GM12878 (cell line): ENCODE measurements around the gene CPLX1. TPM values are rescaled to one million over a fixed set of nuclear protein-coding genes. Genes with fewer than 3 reads are reported as not detected.

Experiments used
- ATAC-seq: fragments of 200-7000 bp; cut with Tn5 transposase; 3 replicates; pipeline ENCODE4 v1.9.1; 2020; ENCODE audit warnings: mild to moderate bottlenecking, moderate library complexity
- BruUV-seq: library from RNA; stranded (reverse); fragments of 400-500 nt; replicated peaks from 2 replicates; lab custom pipeline; 2021; lab: Mats Ljungman, UMichigan
- CTCF ChIA-PET: fragments of 300-600 bp; sonication (Branson Sonifier 250); formaldehyde crosslinking; extraction: SDS; loops from one replicate; lab custom pipeline; 2021; ENCODE audit warnings: inconsistent platforms; lab: Yijun Ruan, JAX
- POLR2A ChIA-PET: fragments of 350-600 bp; formaldehyde crosslinking; extraction: SDS; loops from one replicate; lab custom pipeline; 2021; ENCODE audit warnings: inconsistent platforms; lab: Charles Lee
- RAD21 ChIA-PET: fragments of 300-600 bp; sonication (Branson Sonifier 250); formaldehyde crosslinking; loops from one replicate; lab custom pipeline; 2023; ENCODE audit warnings: antibody characterized with exemption; ENCODE audit not compliant: unreplicated experiment; lab: Charles Lee
- SMC1A ChIA-PET: fragments of 300-600 bp; sonication (Branson Sonifier 250); formaldehyde crosslinking; loops from one replicate; lab custom pipeline; 2023; ENCODE audit not compliant: unreplicated experiment, uncharacterized antibody; lab: Charles Lee
- DNase-seq: peaks from one replicate; pipeline ENCODE4 v3.0.0-alpha.2; 2011; ENCODE audit warnings: low read depth, low spot score
- FAIRE-seq: peaks from 3 replicates; lab custom pipeline; 2011; peaks lifted over from hg19 to GRCh38; lab: Jason Lieb, UNC
- H2AFZ ChIP-seq: 2 replicates; pipeline ENCODE4 v1.6.0; 2011; ENCODE audit warnings: low read depth, low read length, control low read depth; ENCODE audit not compliant: control insufficient read depth
- H3K27ac ChIP-seq: 2 replicates; pipeline ENCODE4 v1.5.1; 2011; ENCODE audit warnings: control low read depth; ENCODE audit not compliant: control insufficient read depth, insufficient read depth
- H3K27me3 ChIP-seq, 2 experiments: replicated peaks in 1 of 2; 2 replicates each; pipeline versions ENCODE4 v1.6.0 to v1.6.1; 2011; ENCODE audit warnings: low read length in 1 of 2; ENCODE audit not compliant: control insufficient read depth in 2 of 2, insufficient read depth in 2 of 2
- H3K36me3 ChIP-seq, 2 experiments: 2 replicates each; pipeline ENCODE4 v1.5.1; 2011; ENCODE audit warnings: low read length in 1 of 2; ENCODE audit not compliant: control insufficient read depth in 2 of 2, insufficient read depth in 2 of 2
- H3K4me1 ChIP-seq: 2 replicates; pipeline ENCODE4 v1.6.1; 2011; ENCODE audit warnings: mild to moderate bottlenecking, low read length, moderate library complexity, mixed read lengths; ENCODE audit not compliant: control insufficient read depth, insufficient read depth
- H3K4me2 ChIP-seq: 2 replicates; pipeline ENCODE4 v1.6.0; 2011; ENCODE audit warnings: control low read depth; ENCODE audit not compliant: control insufficient read depth, insufficient read depth
- H3K4me3 ChIP-seq: fragments of 200-600 bp; sonication (generic); 2 replicates; pipeline ENCODE4 v1.5.1; 2016
- H3K79me2 ChIP-seq: 2 replicates; pipeline ENCODE4 v1.6.0; 2011; ENCODE audit warnings: low read length; ENCODE audit not compliant: control insufficient read depth, insufficient read depth
- H3K9ac ChIP-seq: 2 replicates; pipeline ENCODE4 v1.8.0; 2011; ENCODE audit warnings: low read length, control low read depth, mixed read lengths; ENCODE audit not compliant: control insufficient read depth, insufficient read depth
- H3K9me3 ChIP-seq: replicated peaks from 3 replicates; pipeline ENCODE4 v1.5.1; 2011; ENCODE audit warnings: mild to moderate bottlenecking, low read length; ENCODE audit not compliant: control insufficient read depth, insufficient read depth
- H4K20me1 ChIP-seq: 2 replicates; pipeline ENCODE4 v1.6.0; 2011; ENCODE audit not compliant: control insufficient read depth, insufficient read depth
- NFYB ChIP-seq: IDR thresholded peaks from 2 replicates; pipeline ENCODE4 v1.6.1; 2011; ENCODE audit warnings: low read depth, mild to moderate bottlenecking, low read length, improper control_type of control experiment, moderate library complexity; ENCODE audit not compliant: insufficient read depth
- NR2C1 ChIP-seq: fragments of 450-650 bp; IDR thresholded peaks from 2 replicates; pipeline ENCODE4 v1.6.1; 2017; ENCODE audit warnings: antibody characterized with exemption, mild to moderate bottlenecking, moderate library complexity
- POLR2AphosphoS5 ChIP-seq: IDR thresholded peaks from 2 replicates; pipeline ENCODE4 v1.6.1; 2011; ENCODE audit warnings: mild to moderate bottlenecking, low read length, inconsistent platforms
- RFX5 ChIP-seq: IDR thresholded peaks from 2 replicates; pipeline ENCODE4 v1.6.1; 2011; ENCODE audit warnings: low read depth, low read length, improper control_type of control experiment
- WGBS: methylation state at CpG from one replicate; pipeline ENCODE4 v1.1.6; 2016; ENCODE audit warnings: low lambda C conversion rate; ENCODE audit not compliant: insufficient replicate concordance, insufficient coverage; ENCODE audit errors: missing lambda C conversion rate; 5-methylcytosine and 5-hydroxymethylcytosine counted together
- in situ Hi-C: fragments of 300-500 bp; cut with MboI; formaldehyde crosslinking; loops from 9 replicates; pipeline ENCODE4 v1.14.3; 2018; ENCODE audit warnings: mixed read lengths
- intact Hi-C: fragments of 100-400 bp; cut with micrococcal nuclease; formaldehyde crosslinking; loops from one replicate; pipeline ENCODE4 v1.14.2; 2022; ENCODE audit not compliant: unreplicated experiment
- polyA plus RNA-seq, 11 experiments: library from polyadenylated mRNA; depleted of rRNA in 4 of 11; unstranded in 6 of 11; stranded (reverse) in 5 of 11; fragments of >200 nt; fragmentation: Nextera tagmentation in 4 of 11; fragmentation: Illumina TruSeq in 1 of 11; extraction: Ambion mirVana in 4 of 11; extraction: Trizol in 1 of 11; gene quantifications; 1 replicate in 1 of 11; 2 replicates in 10 of 11; pipeline versions ENCODE4 v1.2.1 to v1.2.3, GENCODE V29; 2011 to 2016; ENCODE audit warnings: inconsistent platforms in 2 of 11, missing spikeins in 2 of 11, low read depth in 1 of 11
- total RNA-seq, 4 experiments: library from RNA; depleted of rRNA in 3 of 4; stranded (reverse); fragments of >200 nt in 3 of 4; fragmentation: Illumina TruSeq in 1 of 4; extraction: Trizol in 1 of 4; gene quantifications; 2 replicates each; pipeline versions ENCODE4 v1.2.1 to v1.2.3, GENCODE V29; 2013 to 2021
- TF ChIP-seq, protein P1 (sequence below): IDR thresholded peaks from 2 replicates; pipeline ENCODE4 v1.6.1; 2011; ENCODE audit warnings: borderline replicate concordance, low read depth, mild to moderate bottlenecking, moderate library complexity, low read length; ENCODE audit not compliant: insufficient read depth, poor library complexity, severe bottlenecking
- TF ChIP-seq, protein P2 (sequence below): fragments of 150-350 bp; IDR thresholded peaks from 2 replicates; pipeline ENCODE4 v1.6.1; 2014; ENCODE audit warnings: mild to moderate bottlenecking, low read depth, low read length

The CPLX1 gene
- total and polyA plus RNA-seq, 10 of the 15 experiments (the other 5 are each of a cell fraction or from before 2014, with no cell fraction given), result 0.04 to 1.2 (median 0.13) TPM; not detected in 5

DNA sequence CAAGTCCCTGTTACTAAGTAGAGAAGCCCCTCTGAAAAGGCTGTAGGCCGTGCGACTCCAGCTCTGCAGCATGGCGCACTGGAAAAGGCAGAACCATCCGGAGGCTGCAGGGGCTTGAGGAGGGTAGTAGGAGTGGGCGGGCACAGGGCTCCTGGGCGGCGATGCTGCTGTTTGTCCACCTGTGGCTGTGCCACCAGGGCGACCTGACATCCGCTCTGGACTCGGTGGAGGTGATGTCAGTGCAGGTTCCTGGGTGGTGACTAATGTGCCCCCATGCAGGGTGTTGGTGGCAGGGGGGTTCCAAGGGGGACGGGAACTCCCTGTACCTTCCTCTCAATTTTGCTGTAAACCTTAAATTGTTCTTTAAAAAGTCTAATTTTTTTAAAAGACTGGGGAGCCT lies 62.0 kb downstream of the CPLX1 start:
- intact Hi-C loops, result no loop called here
- BruUV-seq, result no TSS peak
- POLR2A ChIA-PET, result no interaction called here
- CTCF ChIA-PET, result no interaction called here
- H3K4me2 ChIP-seq, result no peak overlapping the region
- no peaks in the 10 kb centered on the region for H3K27me3 ChIP-seq
- no peak for DNase-seq
- SMC1A ChIA-PET, result no interaction called here
- H2AFZ ChIP-seq, result no peak overlapping the region
- no peaks in the 10 kb centered on the region for H3K4me1 ChIP-seq
- H3K9me3 ChIP-seq, result no peaks in the 10 kb centered on the region
- no peak overlapping the region for H3K4me3 ChIP-seq
- 84% methylated on average over 11 of the region's 11 CpGs for WGBS
- no peak overlapping the region for H3K27ac ChIP-seq
- H3K36me3 ChIP-seq, result peaks cover 14 to 23% of the 10 kb centered on the region in 2 experiments
- H3K9ac ChIP-seq, result no peak overlapping the region
- RAD21 ChIA-PET, result no interaction called here
- no peaks in the 10 kb centered on the region; the same call in 1 of the 2 replicates for H4K20me1 ChIP-seq
- no peaks in the 10 kb centered on the region for H3K79me2 ChIP-seq
- TF ChIP-seq, protein P1, sequence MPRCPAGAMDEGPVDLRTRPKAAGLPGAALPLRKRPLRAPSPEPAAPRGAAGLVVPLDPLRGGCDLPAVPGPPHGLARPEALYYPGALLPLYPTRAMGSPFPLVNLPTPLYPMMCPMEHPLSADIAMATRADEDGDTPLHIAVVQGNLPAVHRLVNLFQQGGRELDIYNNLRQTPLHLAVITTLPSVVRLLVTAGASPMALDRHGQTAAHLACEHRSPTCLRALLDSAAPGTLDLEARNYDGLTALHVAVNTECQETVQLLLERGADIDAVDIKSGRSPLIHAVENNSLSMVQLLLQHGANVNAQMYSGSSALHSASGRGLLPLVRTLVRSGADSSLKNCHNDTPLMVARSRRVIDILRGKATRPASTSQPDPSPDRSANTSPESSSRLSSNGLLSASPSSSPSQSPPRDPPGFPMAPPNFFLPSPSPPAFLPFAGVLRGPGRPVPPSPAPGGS, result peak; percentile 37
- TF ChIP-seq, protein P2, sequence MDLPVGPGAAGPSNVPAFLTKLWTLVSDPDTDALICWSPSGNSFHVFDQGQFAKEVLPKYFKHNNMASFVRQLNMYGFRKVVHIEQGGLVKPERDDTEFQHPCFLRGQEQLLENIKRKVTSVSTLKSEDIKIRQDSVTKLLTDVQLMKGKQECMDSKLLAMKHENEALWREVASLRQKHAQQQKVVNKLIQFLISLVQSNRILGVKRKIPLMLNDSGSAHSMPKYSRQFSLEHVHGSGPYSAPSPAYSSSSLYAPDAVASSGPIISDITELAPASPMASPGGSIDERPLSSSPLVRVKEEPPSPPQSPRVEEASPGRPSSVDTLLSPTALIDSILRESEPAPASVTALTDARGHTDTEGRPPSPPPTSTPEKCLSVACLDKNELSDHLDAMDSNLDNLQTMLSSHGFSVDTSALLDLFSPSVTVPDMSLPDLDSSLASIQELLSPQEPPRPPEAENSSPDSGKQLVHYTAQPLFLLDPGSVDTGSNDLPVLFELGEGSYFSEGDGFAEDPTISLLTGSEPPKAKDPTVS, result no peak
- no peak for FAIRE-seq
- no peak for ATAC-seq
- in situ Hi-C loops, result no loop called here

DNA sequence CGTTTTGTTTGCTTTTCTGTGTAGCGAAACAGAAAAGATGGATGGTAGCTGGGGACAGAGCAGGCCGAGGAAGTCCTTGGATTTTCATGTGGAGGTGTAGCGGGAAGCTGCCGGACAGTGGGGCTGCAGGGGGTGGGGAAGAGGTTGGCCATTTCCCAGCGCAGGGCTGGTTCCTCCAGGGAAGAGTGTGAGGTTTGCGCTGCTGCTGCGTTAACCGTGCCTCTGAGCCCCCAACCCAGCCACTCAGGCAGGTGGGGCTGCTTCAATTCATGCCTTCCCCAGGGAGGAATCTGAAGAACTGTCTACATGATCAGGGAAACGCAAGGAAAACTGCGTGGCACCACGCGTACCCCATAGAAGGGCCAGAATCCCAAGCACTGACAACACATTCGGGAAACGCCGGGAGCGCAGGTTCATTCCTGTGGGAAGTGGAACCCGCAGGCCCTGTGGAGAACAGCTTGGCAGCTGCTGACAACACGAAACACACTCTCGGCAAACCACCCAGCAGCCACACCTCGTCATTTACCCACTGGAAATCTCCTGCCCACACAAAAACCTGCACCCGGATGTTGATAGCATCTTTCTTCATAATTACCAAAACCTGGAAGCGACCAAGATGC lies 62.6 kb downstream of the CPLX1 start:
- H3K9ac ChIP-seq, result no peak overlapping the region
- no peaks in the 10 kb centered on the region for H3K9me3 ChIP-seq
- peaks cover 14 to 22% of the 10 kb centered on the region in 2 experiments for H3K36me3 ChIP-seq
- WGBS, result 94% methylated on average over 23 of the region's 23 CpGs
- ChIA-PET SMC1A (no interaction called here), CTCF (no interaction called here)
- no peak overlapping the region for H3K27ac ChIP-seq
- FAIRE-seq, result no peak
- no peaks in the 10 kb centered on the region; the same call in 1 of the 2 replicates for H4K20me1 ChIP-seq
- H3K4me2 ChIP-seq, result no peak overlapping the region
- no peaks in the 10 kb centered on the region for H3K4me1 ChIP-seq
- H3K4me3 ChIP-seq, result no peak overlapping the region
- no peak overlapping the region for H2AFZ ChIP-seq
- TF ChIP-seq POLR2AphosphoS5, result 0 out of 2 replicates have a peak, but pooled peaks have one; percentile 8
- no peak for TF ChIP-seq NFYB
- no peak for TF ChIP-seq RFX5
- no peak for TF ChIP-seq NR2C1
- TF ChIP-seq, all 136 proteins: peak for 1
- DNase-seq, result no peak
- intact Hi-C loops, result no loop called here
- Histone ChIP-seq H3K27me3 (no peaks in the 10 kb centered on the region), H3K79me2 (no peaks in the 10 kb centered on the region)
- BruUV-seq, result no TSS peak
- ChIA-PET POLR2A (no interaction called here), RAD21 (no interaction called here)
- in situ Hi-C loops, result no loop called here
- no peak for ATAC-seq
